GM21381 (cell line): ENCODE measurements around the gene TYK2.
"Not testable (repeated sequence)": the region's sequence is repeated elsewhere in the genome, so short reads cannot be mapped to it uniquely, and the experiment has no call there.

Source experiments
- ATAC-seq: cut with Tn5 transposase; IDR thresholded peaks from one replicate; pipeline ENCODE4 v1.9.1; 2021; ENCODE audit warnings: mild to moderate bottlenecking, moderate library complexity; ENCODE audit not compliant: unreplicated experiment

Gene TYK2

GRCh38 chr19:10378124-10378523 lies 2.2 kb downstream of the TYK2 start:
- no peak for ATAC-seq

- ATAC-seq: not testable (repeated sequence)
These were observed 3.2 kb downstream of the TYK2 start for GRCh38 chr19:10377140-10377640.

- no peak for ATAC-seq
These were observed 5.4 kb downstream of the TYK2 start for GRCh38 chr19:10374931-10375330.

- ATAC-seq: no peak
These were observed 7.7 kb downstream of the TYK2 start for GRCh38 chr19:10372690-10373089.

- ATAC-seq: no peak
These were observed 12.1 kb downstream of the TYK2 start for GRCh38 chr19:10368101-10368803.

- not testable (repeated sequence) for ATAC-seq
These were observed 13.3 kb downstream of the TYK2 start for GRCh38 chr19:10366950-10367512.

- no peak for ATAC-seq
These were observed 14.9 kb downstream of the TYK2 start for GRCh38 chr19:10365518-10365917.

GRCh38 chr19:10364644-10365043 lies 15.7 kb downstream of the TYK2 start:
- ATAC-seq: no peak

- no peak for ATAC-seq
These were observed 16.5 kb downstream of the TYK2 start for GRCh38 chr19:10363789-10364281.

GRCh38 chr19:10362259-10362658 lies 18.1 kb downstream of the TYK2 start:
- no peak for ATAC-seq

- ATAC-seq: no peak
These were observed 18.8 kb downstream of the TYK2 start for GRCh38 chr19:10361569-10362011.

- ATAC-seq: no peak
These were observed 23.9 kb downstream of the TYK2 start for GRCh38 chr19:10356431-10356830.

- ATAC-seq: no peak
These were observed 26.5 kb downstream of the TYK2 start for GRCh38 chr19:10353793-10354391.

- ATAC-seq: no peak
These were observed 27.4 kb downstream of the TYK2 start for GRCh38 chr19:10352764-10353671.

- no peak for ATAC-seq
These were observed 33.9 kb downstream of the TYK2 start for GRCh38 chr19:10346509-10346908.

- no peak for ATAC-seq
These were observed 35.6 kb downstream of the TYK2 start for GRCh38 chr19:10344780-10345179.

- no peak for ATAC-seq
These were observed 36.9 kb downstream of the TYK2 start for GRCh38 chr19:10343495-10343894.

GRCh38 chr19:10339977-10340376 lies 40.4 kb downstream of the TYK2 start:
- no peak for ATAC-seq

- ATAC-seq: peak; percentile 72
These were observed 40.9 kb downstream of the TYK2 start, which contains the start of gene ICAM3 for GRCh38 chr19:10339380-10339960. Gene ICAM3, minus strand, starts transcription at chr19:10339624. Its CDS starts 10 bp downstream, at chr19:10339614.

GRCh38 chr19:10338940-10339339 lies 41.4 kb downstream of the TYK2 start:
- ATAC-seq: no peak
